Endothelial cell of umbilical vein (primary cell): ENCODE measurements around the gene TSPAN10. TPM values are rescaled to one million over a fixed set of nuclear protein-coding genes. Genes with fewer than 3 reads are reported as not detected.

ENCODE experiments used
- BruUV-seq: library from RNA; stranded (reverse); fragments of 400-500 nt; replicated peaks from 2 replicates; lab custom pipeline; 2021; lab: Mats Ljungman, UMichigan
- CTCF ChIA-PET: fragments of 300-600, 350-600 bp; sonication (Branson Sonifier 250); formaldehyde crosslinking; loops from one replicate; lab custom pipeline; 2021; ENCODE audit warnings: antibody characterized with exemption, inconsistent platforms; lab: Charles Lee
- POLR2A ChIA-PET: fragments of 300-600, 350-600 bp; sonication (Branson Sonifier 250); formaldehyde crosslinking; loops from one replicate; lab custom pipeline; 2021; ENCODE audit warnings: antibody characterized with exemption, inconsistent platforms; lab: Charles Lee
- DNase-seq: peaks from one replicate; pipeline ENCODE4 v3.0.0-alpha.2; 2011; ENCODE audit warnings: low read depth, low spot score
- FAIRE-seq: peaks from 2 replicates; lab custom pipeline; 2011; peaks lifted over from hg19 to GRCh38; lab: Jason Lieb, UNC
- H2AFZ ChIP-seq: 2 replicates; pipeline ENCODE4 v1.6.0; 2012; ENCODE audit warnings: low read depth, low read length, control low read depth, inconsistent platforms
- H3K27ac ChIP-seq: 2 replicates; pipeline ENCODE4 v1.5.1; 2011; ENCODE audit warnings: low read depth, mild to moderate bottlenecking, control low read depth, low read length, moderate library complexity; ENCODE audit not compliant: insufficient read depth
- H3K27me3 ChIP-seq, 2 experiments: 2 replicates each; pipeline versions ENCODE4 v1.6.0 to v1.6.1; 2011; ENCODE audit warnings: low read length in 2 of 2, mixed read lengths in 1 of 2; ENCODE audit not compliant: control insufficient read depth in 2 of 2, insufficient read depth in 2 of 2
- H3K36me3 ChIP-seq, 2 experiments: 2 replicates in 1 of 2; 3 replicates in 1 of 2; pipeline ENCODE4 v1.5.1; 2011; ENCODE audit warnings: low read length in 2 of 2, mild to moderate bottlenecking in 1 of 2, moderate library complexity in 1 of 2; ENCODE audit not compliant: control insufficient read depth in 2 of 2, insufficient read depth in 2 of 2; ENCODE audit errors: extremely low read depth in 1 of 2
- H3K4me1 ChIP-seq: 3 replicates; pipeline ENCODE4 v1.5.1; 2011; ENCODE audit warnings: mild to moderate bottlenecking, low read length; ENCODE audit not compliant: control insufficient read depth, insufficient read depth; ENCODE audit errors: extremely low read depth
- H3K4me2 ChIP-seq: 2 replicates; pipeline ENCODE4 v1.6.1; 2011; ENCODE audit warnings: low read length, control low read depth, mixed read lengths; ENCODE audit not compliant: insufficient read depth
- H3K4me3 ChIP-seq, 3 experiments: fragments of 200-600 bp in 1 of 3; sonication (generic), shearing (Covaris generic) in 1 of 3; replicated peaks in 1 of 3; 2 replicates each; pipeline ENCODE4 v1.5.1; 2011 to 2016; ENCODE audit warnings: control low read depth in 3 of 3, low read length in 3 of 3, mild to moderate bottlenecking in 2 of 3, inconsistent platforms in 1 of 3, low read depth in 1 of 3, moderate library complexity in 1 of 3; ENCODE audit not compliant: insufficient read depth in 1 of 3
- H3K79me2 ChIP-seq: 2 replicates; pipeline ENCODE4 v1.6.0; 2012; ENCODE audit warnings: low read length, inconsistent platforms; ENCODE audit not compliant: control insufficient read depth, insufficient read depth
- H3K9ac ChIP-seq: replicated peaks from 2 replicates; pipeline ENCODE3; 2011; ENCODE audit warnings: low read length, control low read depth; ENCODE audit not compliant: insufficient read depth; ENCODE audit errors: extremely low read depth
- H3K9me1 ChIP-seq: replicated peaks from 3 replicates; pipeline ENCODE4 v1.6.0; 2011; ENCODE audit warnings: mild to moderate bottlenecking, low read length; ENCODE audit not compliant: control insufficient read depth, insufficient read depth; ENCODE audit errors: extremely low read depth
- H3K9me3 ChIP-seq: replicated peaks from 2 replicates; pipeline ENCODE4 v1.5.1; 2012; ENCODE audit warnings: low read length, inconsistent platforms; ENCODE audit not compliant: control insufficient read depth, insufficient read depth
- H4K20me1 ChIP-seq: replicated peaks from 2 replicates; pipeline ENCODE3; 2011; ENCODE audit warnings: mild to moderate bottlenecking, low read length; ENCODE audit not compliant: control insufficient read depth, insufficient read depth; ENCODE audit errors: extremely low read depth
- EZH2 ChIP-seq: IDR thresholded peaks from 2 replicates; pipeline ENCODE4 v1.6.1; 2012; ENCODE audit warnings: borderline replicate concordance, low read depth, mild to moderate bottlenecking, moderate library complexity, low read length, inconsistent platforms; ENCODE audit not compliant: severe bottlenecking
- FOS ChIP-seq: IDR thresholded peaks from 2 replicates; pipeline ENCODE4 v1.6.1; 2011; ENCODE audit warnings: mild to moderate bottlenecking, low read length, moderate library complexity, borderline replicate concordance; ENCODE audit not compliant: insufficient read depth
- GATA2 ChIP-seq: IDR thresholded peaks from 2 replicates; pipeline ENCODE4 v1.7.0; 2011; ENCODE audit warnings: low read depth, mild to moderate bottlenecking, moderate library complexity, mixed read lengths, low read length; ENCODE audit not compliant: insufficient read length, insufficient read depth
- JUN ChIP-seq: IDR thresholded peaks from 2 replicates; pipeline ENCODE4 v1.6.1; 2011; ENCODE audit warnings: borderline replicate concordance, low read depth; ENCODE audit not compliant: insufficient read length, insufficient read depth
- MYC ChIP-seq: IDR thresholded peaks from one replicate; pipeline ENCODE4 v1.6.1; 2011; ENCODE audit warnings: mild to moderate bottlenecking, low read depth, low read length
- POLR2A ChIP-seq: IDR thresholded peaks from 2 replicates; pipeline ENCODE4 v1.6.1; 2012; ENCODE audit warnings: low read depth, mild to moderate bottlenecking, control low read depth, low read length
- POLR2AphosphoS5 ChIP-seq: IDR thresholded peaks from 2 replicates; pipeline ENCODE4 v1.6.1; 2012; ENCODE audit warnings: low read depth, mild to moderate bottlenecking, control low read depth, low read length, moderate library complexity; ENCODE audit not compliant: insufficient read depth
- dilution Hi-C: fragments of 300-500 bp; cut with MboI; formaldehyde crosslinking; loops from one replicate; pipeline ENCODE4 v1.15.0; 2019; ENCODE audit warnings: low sequenced_read_pairs; ENCODE audit not compliant: extremely low pct_ligation_motif_present
- intact Hi-C: fragments of 100-400 bp; cut with micrococcal nuclease; formaldehyde crosslinking; loops from one replicate; pipeline ENCODE4 v1.10.0; 2022
- polyA plus RNA-seq, 4 experiments: library from polyadenylated mRNA; depleted of rRNA in 3 of 4; stranded (reverse) in 3 of 4; unstranded in 1 of 4; fragments of >200 nt; gene quantifications; 2 replicates each; pipeline versions ENCODE4 v1.2.1 to v1.2.3, GENCODE V29; 2011 to 2012; ENCODE audit warnings: missing spikeins in 1 of 4
- total RNA-seq: library from RNA; stranded (reverse); gene quantifications from 2 replicates; pipeline ENCODE4 v1.2.3, GENCODE V29; 2021
- TF ChIP-seq, protein P1 (sequence below): IDR thresholded peaks from 2 replicates; pipeline ENCODE4 v1.6.1; 2011; ENCODE audit not compliant: insufficient read depth, insufficient read length
- TF ChIP-seq, protein P2 (sequence below), 2 donors: IDR thresholded peaks; 1 replicate in 1 of 2; 2 replicates in 1 of 2; pipeline ENCODE4 v1.5.1; 2011; ENCODE audit warnings: low read length in 2 of 2, mild to moderate bottlenecking in 2 of 2, moderate library complexity in 2 of 2, control low read depth in 1 of 2, inconsistent platforms in 1 of 2, low read depth in 1 of 2; ENCODE audit not compliant: insufficient read depth in 1 of 2; ENCODE audit errors: extremely low read depth in 1 of 2

TSPAN10 gene
- total and polyA plus RNA-seq, 2 donors (not counting 3 experiments of a cell fraction or from before 2014, with no cell fraction given), result 0.91 to 1.1 TPM

DNA sequence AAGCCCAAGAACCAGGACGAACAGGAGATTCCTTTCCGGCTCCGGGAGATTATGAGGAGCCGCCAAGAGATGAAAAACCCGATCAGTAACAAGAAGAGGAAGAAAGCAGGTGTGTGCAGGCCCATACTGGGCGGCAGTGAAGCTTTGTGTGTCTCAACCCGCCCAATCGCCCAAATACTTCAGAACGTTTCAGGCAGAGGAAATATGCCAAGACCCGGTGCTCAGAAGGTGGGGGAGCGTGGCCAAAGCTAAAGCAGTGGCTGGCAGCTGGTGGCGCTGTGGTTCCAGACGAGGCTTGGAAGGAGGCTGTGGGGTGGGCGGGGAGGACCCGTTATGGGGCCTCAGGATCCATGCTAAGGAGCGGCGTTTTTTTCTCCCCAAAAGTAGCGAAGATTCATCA, 30.8 kb downstream of the TSPAN10 start:
- no peak overlapping the region for H2AFZ ChIP-seq
- peaks cover 18% of the 10 kb centered on the region for H3K4me1 ChIP-seq
- POLR2A ChIA-PET, result no interaction called here
- H3K9me3 ChIP-seq, result no peaks in the 10 kb centered on the region
- BruUV-seq, result no TSS peak
- H3K27me3 ChIP-seq, result no peaks in the 10 kb centered on the region
- no peak for TF ChIP-seq FOS
- no peak for TF ChIP-seq POLR2A
- no peak for TF ChIP-seq GATA2
- TF ChIP-seq EZH2, result no peak
- TF ChIP-seq, protein P1, sequence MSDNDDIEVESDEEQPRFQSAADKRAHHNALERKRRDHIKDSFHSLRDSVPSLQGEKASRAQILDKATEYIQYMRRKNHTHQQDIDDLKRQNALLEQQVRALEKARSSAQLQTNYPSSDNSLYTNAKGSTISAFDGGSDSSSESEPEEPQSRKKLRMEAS, result no peak
- TF ChIP-seq POLR2AphosphoS5, result no peak
- no peak for TF ChIP-seq JUN
- TF ChIP-seq, protein P2, sequence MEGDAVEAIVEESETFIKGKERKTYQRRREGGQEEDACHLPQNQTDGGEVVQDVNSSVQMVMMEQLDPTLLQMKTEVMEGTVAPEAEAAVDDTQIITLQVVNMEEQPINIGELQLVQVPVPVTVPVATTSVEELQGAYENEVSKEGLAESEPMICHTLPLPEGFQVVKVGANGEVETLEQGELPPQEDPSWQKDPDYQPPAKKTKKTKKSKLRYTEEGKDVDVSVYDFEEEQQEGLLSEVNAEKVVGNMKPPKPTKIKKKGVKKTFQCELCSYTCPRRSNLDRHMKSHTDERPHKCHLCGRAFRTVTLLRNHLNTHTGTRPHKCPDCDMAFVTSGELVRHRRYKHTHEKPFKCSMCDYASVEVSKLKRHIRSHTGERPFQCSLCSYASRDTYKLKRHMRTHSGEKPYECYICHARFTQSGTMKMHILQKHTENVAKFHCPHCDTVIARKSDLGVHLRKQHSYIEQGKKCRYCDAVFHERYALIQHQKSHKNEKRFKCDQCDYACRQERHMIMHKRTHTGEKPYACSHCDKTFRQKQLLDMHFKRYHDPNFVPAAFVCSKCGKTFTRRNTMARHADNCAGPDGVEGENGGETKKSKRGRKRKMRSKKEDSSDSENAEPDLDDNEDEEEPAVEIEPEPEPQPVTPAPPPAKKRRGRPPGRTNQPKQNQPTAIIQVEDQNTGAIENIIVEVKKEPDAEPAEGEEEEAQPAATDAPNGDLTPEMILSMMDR (IDR thresholded peaks at IDR 0.05; ENCODE audit: extremely low read depth in 1 of 2, insufficient read depth in 1 of 2, low read depth in 1 of 2, low read length in 2 of 2), result no peak
- no peak for TF ChIP-seq MYC
- no peak overlapping the region for H3K27ac ChIP-seq
- peaks cover 21% of the 10 kb centered on the region for H3K79me2 ChIP-seq
- H3K4me3 ChIP-seq, result no peak overlapping the region
- H3K4me2 ChIP-seq, result no peak overlapping the region
- CTCF ChIA-PET, result interaction anchor here (1.5 kb wide), 1 partner anchor 15 kb away, joined by 4 read pairs; no protein-coding TSS in a partner anchor
- H3K9ac ChIP-seq, result no peak overlapping the region
- no peaks in the 10 kb centered on the region for H3K9me1 ChIP-seq
- H4K20me1 ChIP-seq, result no peaks in the 10 kb centered on the region
- intact Hi-C loops, result loop anchor here (2.0 kb wide), 1 partner anchor 31 kb away; the partner anchor contains the start of genes NPLOC4 and TSPAN10
- peaks cover 4 to 31% of the 10 kb centered on the region in 2 experiments for H3K36me3 ChIP-seq
- DNase-seq, result no peak
- dilution Hi-C loops, result no loop called here
- FAIRE-seq, result no peak
